Nephron progenitor cell (in vitro differentiated cells): ENCODE data around the gene PHTF2.

Experiments
- DNase-seq: peaks from one replicate; pipeline ENCODE4 v3.0.0; 2021
- H3K27ac Mint-ChIP-seq: 2 replicates; pipeline ENCODE4 v1.8.0; 2021; ENCODE audit warnings: mild to moderate bottlenecking, moderate library complexity, mixed read lengths
- H3K27me3 Mint-ChIP-seq: 2 replicates; pipeline ENCODE4 v1.8.0; 2021; ENCODE audit warnings: mild to moderate bottlenecking, low read depth, mixed read lengths; ENCODE audit not compliant: poor library complexity
- H3K36me3 Mint-ChIP-seq: 2 replicates; pipeline ENCODE4 v1.8.0; 2021; ENCODE audit warnings: low read depth, mixed read lengths
- H3K4me1 Mint-ChIP-seq: 2 replicates; pipeline ENCODE4 v1.8.0; 2021; ENCODE audit warnings: mixed read lengths
- H3K4me3 Mint-ChIP-seq: 2 replicates; pipeline ENCODE4 v1.8.0; 2021; ENCODE audit warnings: mild to moderate bottlenecking, moderate library complexity, mixed read lengths
- H3K9me3 Mint-ChIP-seq: 2 replicates; pipeline ENCODE4 v1.8.0; 2021; ENCODE audit warnings: mild to moderate bottlenecking, moderate library complexity, mixed read lengths
- TF ChIP-seq, protein P1 (sequence below): fragments of 200-600 bp; sonication (generic); IDR thresholded peaks from 2 replicates; pipeline ENCODE4 v1.5.0; 2021; ENCODE audit warnings: antibody characterized with exemption

PHTF2 gene

DNA sequence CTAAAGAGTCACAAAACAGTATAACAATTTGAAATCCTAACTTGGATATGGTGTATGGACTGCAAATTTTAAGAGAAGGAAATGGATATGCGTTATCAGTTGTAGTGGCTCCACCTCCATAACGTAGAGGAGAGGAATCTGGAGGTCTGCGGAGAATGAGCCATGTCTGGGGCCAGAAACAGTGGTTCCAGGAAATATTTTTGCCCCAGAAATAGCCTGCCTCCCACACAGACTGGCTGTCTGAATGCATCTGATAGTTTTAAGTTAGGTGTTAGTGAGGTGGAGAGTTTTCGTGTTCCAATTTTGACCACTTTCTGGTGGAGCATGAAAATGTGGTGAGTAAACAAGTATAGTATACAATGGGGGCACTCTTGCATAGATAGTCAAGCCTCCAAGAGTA is 1.6 kb downstream of the PHTF2 start:
- Mint-ChIP-seq H3K36me3 (peaks cover 19% of the 10 kb centered on the region), H3K27me3 (no peaks in the 10 kb centered on the region), H3K27ac (peak overlapping the region; percentile 96), H3K9me3 (peaks cover 12% of the 10 kb centered on the region), H3K4me3 (peak overlapping the region; percentile 96), H3K4me1 (peaks cover 30% of the 10 kb centered on the region)
- TF ChIP-seq, protein P1, sequence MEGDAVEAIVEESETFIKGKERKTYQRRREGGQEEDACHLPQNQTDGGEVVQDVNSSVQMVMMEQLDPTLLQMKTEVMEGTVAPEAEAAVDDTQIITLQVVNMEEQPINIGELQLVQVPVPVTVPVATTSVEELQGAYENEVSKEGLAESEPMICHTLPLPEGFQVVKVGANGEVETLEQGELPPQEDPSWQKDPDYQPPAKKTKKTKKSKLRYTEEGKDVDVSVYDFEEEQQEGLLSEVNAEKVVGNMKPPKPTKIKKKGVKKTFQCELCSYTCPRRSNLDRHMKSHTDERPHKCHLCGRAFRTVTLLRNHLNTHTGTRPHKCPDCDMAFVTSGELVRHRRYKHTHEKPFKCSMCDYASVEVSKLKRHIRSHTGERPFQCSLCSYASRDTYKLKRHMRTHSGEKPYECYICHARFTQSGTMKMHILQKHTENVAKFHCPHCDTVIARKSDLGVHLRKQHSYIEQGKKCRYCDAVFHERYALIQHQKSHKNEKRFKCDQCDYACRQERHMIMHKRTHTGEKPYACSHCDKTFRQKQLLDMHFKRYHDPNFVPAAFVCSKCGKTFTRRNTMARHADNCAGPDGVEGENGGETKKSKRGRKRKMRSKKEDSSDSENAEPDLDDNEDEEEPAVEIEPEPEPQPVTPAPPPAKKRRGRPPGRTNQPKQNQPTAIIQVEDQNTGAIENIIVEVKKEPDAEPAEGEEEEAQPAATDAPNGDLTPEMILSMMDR, result no peak
- DNase-seq, result no peak

DNA sequence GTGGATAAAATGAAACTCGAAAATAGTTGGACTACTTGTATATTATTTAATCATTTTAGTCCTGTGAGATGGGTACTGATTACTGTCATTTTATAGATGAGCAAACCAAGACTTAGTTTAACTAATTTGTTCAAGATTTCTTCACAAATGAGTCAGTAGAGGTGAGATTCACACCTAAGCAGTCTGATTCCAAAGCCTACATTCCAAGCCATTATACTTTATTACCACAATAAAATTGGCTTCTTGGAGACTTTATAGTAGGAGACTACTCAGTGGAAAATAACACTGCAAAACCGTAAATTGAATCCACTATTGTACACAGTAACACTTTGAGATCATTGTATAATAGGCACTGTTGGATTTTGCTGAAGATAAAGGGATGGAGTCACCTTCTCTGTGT is 2.2 kb downstream of the PHTF2 start:
- no peaks in the 10 kb centered on the region for H3K27me3 Mint-ChIP-seq
- H3K4me1 Mint-ChIP-seq, result peaks cover 30% of the 10 kb centered on the region
- TF ChIP-seq, protein P1, result no peak
- peaks cover 25% of the 10 kb centered on the region for H3K36me3 Mint-ChIP-seq
- H3K27ac Mint-ChIP-seq, result no peak overlapping the region
- peak overlapping the region; percentile 96 for H3K4me3 Mint-ChIP-seq
- peaks cover 18% of the 10 kb centered on the region for H3K9me3 Mint-ChIP-seq
- DNase-seq, result no peak

DNA sequence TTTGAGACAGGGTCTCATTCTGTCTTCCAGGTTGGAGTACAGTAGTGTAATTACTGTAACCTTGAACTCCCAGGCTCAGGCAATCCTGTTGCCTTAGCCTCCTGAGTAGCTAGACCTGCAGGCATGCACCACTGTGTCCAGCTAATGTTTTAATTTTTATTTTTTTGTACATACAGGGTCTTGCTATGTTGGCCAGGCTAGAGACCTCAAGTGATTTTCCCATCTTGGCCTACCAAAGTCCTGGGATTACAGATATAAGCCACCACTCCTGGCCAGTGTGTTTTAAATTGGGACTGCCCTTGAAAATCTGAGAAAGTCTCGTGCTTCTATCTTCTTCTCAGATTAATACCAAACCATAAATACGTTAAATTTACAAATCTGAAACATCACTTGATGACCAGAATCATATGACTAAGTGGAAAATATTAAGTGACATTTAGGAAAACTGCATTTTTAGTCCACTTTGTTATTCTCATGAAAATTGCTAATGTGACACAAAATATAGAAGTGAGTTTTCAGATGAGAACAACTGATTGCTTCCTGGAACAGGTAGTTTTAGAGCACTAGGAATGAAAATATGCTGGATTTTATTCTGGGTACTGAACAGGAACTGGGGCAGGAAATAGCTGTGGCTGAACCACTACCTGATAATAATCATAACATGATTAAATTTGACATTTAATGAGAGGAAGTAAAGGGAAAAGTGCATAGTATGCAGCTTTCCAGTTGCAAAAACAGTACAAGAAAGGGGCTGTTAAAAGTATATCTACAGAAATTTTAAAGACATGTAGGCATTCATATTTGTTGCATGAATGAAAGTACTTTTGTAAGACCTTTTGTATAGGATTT is 4.2 kb downstream of the PHTF2 start:
- H3K4me3 Mint-ChIP-seq, result no peak overlapping the region

DNA sequence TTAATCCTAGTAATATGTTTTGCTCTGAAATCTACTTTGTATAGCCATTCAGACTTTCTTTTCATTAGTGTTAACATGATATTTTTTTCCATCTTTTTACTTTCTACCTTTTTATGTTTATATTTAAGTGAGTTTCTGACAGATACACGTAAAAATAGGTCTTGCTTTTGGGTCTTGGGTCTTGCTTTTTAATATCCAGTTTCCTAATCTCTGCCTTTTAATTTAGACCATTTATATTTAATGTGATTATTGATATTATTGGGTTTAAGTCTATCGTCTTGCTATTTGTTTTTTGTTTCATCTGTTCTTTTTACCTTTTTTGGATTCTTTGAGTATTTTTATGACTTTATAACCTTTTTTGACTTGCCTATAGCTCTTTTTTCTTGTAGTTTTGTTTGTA is 7.9 kb downstream of the PHTF2 start:
- Mint-ChIP-seq H3K27ac (no peak overlapping the region), H3K36me3 (peaks cover 63% of the 10 kb centered on the region), H3K4me1 (no peaks in the 10 kb centered on the region), H3K27me3 (no peaks in the 10 kb centered on the region), H3K4me3 (no peak overlapping the region), H3K9me3 (peaks cover 55% of the 10 kb centered on the region)
- TF ChIP-seq, protein P1, result no peak
- DNase-seq, result no peak

More for the DNA sequence above, 4.2 kb downstream of the PHTF2 start:
- Mint-ChIP-seq H3K36me3 (peaks cover 46% of the 10 kb centered on the region), H3K27me3 (no peaks in the 10 kb centered on the region), H3K9me3 (peaks cover 39% of the 10 kb centered on the region), H3K27ac (no peak overlapping the region), H3K4me1 (peaks cover 13% of the 10 kb centered on the region)
- TF ChIP-seq, protein P1, result no peak
- no peak for DNase-seq

DNA sequence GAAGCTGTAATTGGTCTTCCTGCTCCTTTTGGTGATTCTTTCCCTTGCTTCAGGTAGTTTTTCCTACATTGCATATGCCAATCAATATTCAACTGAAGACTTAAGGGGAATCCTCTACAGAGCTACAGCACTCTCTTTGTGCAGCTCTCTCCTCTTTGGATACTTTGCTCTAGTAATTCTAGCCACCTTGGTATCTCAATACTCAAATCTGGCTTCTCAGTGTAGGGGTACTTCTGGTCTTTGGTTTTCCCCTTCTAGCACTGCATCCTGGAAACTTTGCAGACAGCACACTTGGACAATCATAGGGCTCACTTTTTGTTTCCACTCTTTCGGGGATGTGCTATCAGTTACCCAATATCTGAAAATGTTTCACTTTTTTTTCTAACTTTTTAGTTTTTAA is 9.9 kb downstream of the PHTF2 start:
- Mint-ChIP-seq H3K4me1 (no peaks in the 10 kb centered on the region), H3K9me3 (peaks cover 55% of the 10 kb centered on the region), H3K4me3 (no peak overlapping the region), H3K36me3 (peaks cover 70% of the 10 kb centered on the region), H3K27ac (no peak overlapping the region), H3K27me3 (no peaks in the 10 kb centered on the region)
- TF ChIP-seq, protein P1, result no peak
- no peak for DNase-seq
